ENCODE measurements around the gene GNG8. TPM values are rescaled to one million over a fixed set of nuclear protein-coding genes. Genes with fewer than 3 reads are reported as not detected.
A peak's percentile ranks its signal among the peaks of the same experiment; 100 is the strongest.

Gene GNG8
- total and polyA plus RNA-seq, 10 of the 15 experiments (the other 5 are each of a cell fraction or from before 2014, with no cell fraction given): 1.2 to 6.6 (median 2.7) TPM; not detected in 6

DNA sequence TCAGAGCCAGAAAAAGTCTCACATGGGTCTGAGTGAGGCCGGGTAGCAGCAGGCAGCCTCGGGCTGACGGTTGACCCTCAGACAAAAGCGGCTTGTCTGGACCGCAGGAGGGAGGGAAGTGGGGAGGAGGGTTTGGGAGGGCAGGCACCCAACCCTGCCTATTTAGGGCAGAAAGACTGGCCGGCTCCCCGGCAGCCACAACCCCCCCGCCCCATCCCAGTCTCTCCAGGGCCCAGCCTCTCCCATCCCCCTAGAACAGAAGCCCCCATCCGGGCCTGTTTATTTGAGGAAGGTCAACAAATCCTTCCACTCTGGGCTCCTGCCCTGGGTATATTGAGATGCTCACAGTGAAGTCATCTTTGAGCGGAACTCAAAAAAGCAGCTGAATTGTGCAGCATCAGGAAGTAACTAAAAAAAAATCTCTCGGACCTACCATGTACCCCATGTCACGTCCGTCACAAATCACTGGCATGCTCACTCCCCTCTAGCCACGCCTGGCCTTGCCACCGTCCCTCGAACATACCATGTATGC, 18.7 kb upstream of the GNG8 start (continued):
- TF ChIP-seq CREB1 (IDR thresholded peaks at IDR 0.05; ENCODE audit: low read depth): no peak
- 0 out of 2 replicates have a peak, but pooled peaks have one; percentile 19 for TF ChIP-seq MXI1 (IDR thresholded peaks at IDR 0.05; ENCODE audit: low read depth, low read length)
- TF ChIP-seq SPI1 (IDR thresholded peaks at IDR 0.05; ENCODE audit: borderline replicate concordance, insufficient read depth, low read depth, low read length): no peak
- no peak for TF ChIP-seq FOXK2 (IDR thresholded peaks at IDR 0.05)
- TF ChIP-seq CBX3 (IDR thresholded peaks at IDR 0.05; ENCODE audit: borderline replicate concordance, low read depth): no peak
- no peak for TF ChIP-seq TBL1XR1 (IDR thresholded peaks at IDR 0.05; ENCODE audit: low read depth, low read length)
- peak; percentile 36; the same call in 1 of the 2 replicates for TF ChIP-seq ATF7 (IDR thresholded peaks at IDR 0.05; ENCODE audit: low read depth)
- no peak for TF ChIP-seq RCOR1 (conservative IDR thresholded peaks at IDR 0.05; ENCODE audit: low read depth, low read length)
- TF ChIP-seq, protein P1, sequence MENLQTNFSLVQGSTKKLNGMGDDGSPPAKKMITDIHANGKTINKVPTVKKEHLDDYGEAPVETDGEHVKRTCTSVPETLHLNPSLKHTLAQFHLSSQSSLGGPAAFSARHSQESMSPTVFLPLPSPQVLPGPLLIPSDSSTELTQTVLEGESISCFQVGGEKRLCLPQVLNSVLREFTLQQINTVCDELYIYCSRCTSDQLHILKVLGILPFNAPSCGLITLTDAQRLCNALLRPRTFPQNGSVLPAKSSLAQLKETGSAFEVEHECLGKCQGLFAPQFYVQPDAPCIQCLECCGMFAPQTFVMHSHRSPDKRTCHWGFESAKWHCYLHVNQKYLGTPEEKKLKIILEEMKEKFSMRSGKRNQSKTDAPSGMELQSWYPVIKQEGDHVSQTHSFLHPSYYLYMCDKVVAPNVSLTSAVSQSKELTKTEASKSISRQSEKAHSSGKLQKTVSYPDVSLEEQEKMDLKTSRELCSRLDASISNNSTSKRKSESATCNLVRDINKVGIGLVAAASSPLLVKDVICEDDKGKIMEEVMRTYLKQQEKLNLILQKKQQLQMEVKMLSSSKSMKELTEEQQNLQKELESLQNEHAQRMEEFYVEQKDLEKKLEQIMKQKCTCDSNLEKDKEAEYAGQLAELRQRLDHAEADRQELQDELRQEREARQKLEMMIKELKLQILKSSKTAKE (IDR thresholded peaks at IDR 0.05; ENCODE audit: low read depth, poor library complexity, severe bottlenecking): no peak
- TF ChIP-seq SIX5 (IDR thresholded peaks at IDR 0.05; ENCODE audit: low read depth, low read length, severe bottlenecking): no peak
- TF ChIP-seq CHD2 (IDR thresholded peaks at IDR 0.05; ENCODE audit: borderline replicate concordance, low read depth, low read length): no peak
- TF ChIP-seq SMAD1 (IDR thresholded peaks at IDR 0.05; ENCODE audit: low read depth, partially characterized antibody): no peak
- no peak for TF ChIP-seq ESRRA (IDR thresholded peaks at IDR 0.05; ENCODE audit: low read length)
- TF ChIP-seq HDAC2 (IDR thresholded peaks at IDR 0.05): no peak
